Osteocyte (in vitro differentiated cells): ENCODE data around the gene WDR81. TPM values are rescaled to one million over a fixed set of nuclear protein-coding genes. Genes with fewer than 3 reads are reported as not detected.

ENCODE experiments used
- DNase-seq: peaks from one replicate; pipeline ENCODE4 v3.0.0; 2021; ENCODE audit warnings: mixed read lengths; ENCODE audit not compliant: unreplicated experiment; ENCODE audit errors: extremely low spot score
- H3K27ac Mint-ChIP-seq: one replicate; pipeline ENCODE4 v1.8.0; 2021; ENCODE audit warnings: mild to moderate bottlenecking, mixed read lengths; ENCODE audit not compliant: unreplicated experiment
- H3K27me3 Mint-ChIP-seq: one replicate; pipeline ENCODE4 v1.8.0; 2021; ENCODE audit warnings: mixed read lengths; ENCODE audit not compliant: unreplicated experiment
- H3K36me3 Mint-ChIP-seq: one replicate; pipeline ENCODE4 v1.8.0; 2021; ENCODE audit warnings: mixed read lengths; ENCODE audit not compliant: unreplicated experiment
- H3K4me1 Mint-ChIP-seq: one replicate; pipeline ENCODE4 v1.8.0; 2021; ENCODE audit warnings: mixed read lengths; ENCODE audit not compliant: unreplicated experiment
- H3K4me3 Mint-ChIP-seq: one replicate; pipeline ENCODE4 v1.8.0; 2021; ENCODE audit warnings: mild to moderate bottlenecking, moderate library complexity, mixed read lengths; ENCODE audit not compliant: unreplicated experiment
- H3K9me3 Mint-ChIP-seq: one replicate; pipeline ENCODE4 v1.8.0; 2021; ENCODE audit warnings: mixed read lengths; ENCODE audit not compliant: unreplicated experiment
- total RNA-seq: library from RNA; stranded (reverse); gene quantifications from 2 replicates; pipeline ENCODE4 v1.2.1, GENCODE V29; 2021
- TF ChIP-seq, protein P1 (sequence below): fragments of 200-600 bp; sonication (generic); IDR thresholded peaks from 2 replicates; pipeline ENCODE4 v1.5.0; 2021; ENCODE audit warnings: antibody characterized with exemption, mild to moderate bottlenecking, moderate library complexity

WDR81 gene
- total RNA-seq, 1 donor from 2014 or later: 33.3 TPM

DNA sequence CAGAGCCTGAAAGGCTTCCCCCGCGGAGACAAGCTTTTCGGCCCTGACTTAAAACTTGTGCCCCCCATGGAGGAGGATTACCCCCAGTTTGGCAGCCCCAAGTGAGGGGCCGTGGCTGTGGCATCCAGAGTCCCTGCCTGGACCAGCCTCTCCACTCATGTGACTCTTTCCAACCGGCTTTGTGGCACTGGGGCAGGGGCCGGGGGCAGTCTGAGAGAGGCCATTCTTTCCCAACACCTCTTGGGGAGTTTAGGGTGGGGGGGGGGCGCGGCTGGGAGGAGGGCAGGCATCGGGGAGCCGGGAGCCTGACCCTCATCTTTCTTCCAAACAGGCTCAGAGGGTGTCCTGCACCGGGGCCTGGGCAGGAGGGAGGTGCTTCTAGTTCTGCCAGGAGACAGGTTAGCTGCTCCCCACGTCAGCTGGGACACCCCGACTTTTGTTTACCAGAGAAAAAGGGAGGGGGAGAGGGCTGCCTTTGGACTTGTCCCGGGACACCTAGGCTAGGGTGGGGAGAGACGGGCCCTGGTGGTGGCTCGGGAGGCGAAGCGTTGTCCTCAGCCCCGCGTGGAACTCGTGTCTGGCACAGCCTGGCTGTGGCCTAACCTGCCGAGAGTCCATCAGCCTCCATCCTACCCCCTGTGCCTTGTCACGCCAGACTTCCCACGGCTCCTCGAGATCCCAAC is 30.1 kb downstream of the WDR81 start:
- H3K9me3 Mint-ChIP-seq: no peaks in the 10 kb centered on the region
- H3K27ac Mint-ChIP-seq: peak overlapping the region; percentile 18
- no peaks in the 10 kb centered on the region for H3K27me3 Mint-ChIP-seq
- peaks cover 36% of the 10 kb centered on the region for H3K4me1 Mint-ChIP-seq
- no peak overlapping the region for H3K4me3 Mint-ChIP-seq
- no peaks in the 10 kb centered on the region for H3K36me3 Mint-ChIP-seq
- DNase-seq: no peak
- TF ChIP-seq, protein P1, sequence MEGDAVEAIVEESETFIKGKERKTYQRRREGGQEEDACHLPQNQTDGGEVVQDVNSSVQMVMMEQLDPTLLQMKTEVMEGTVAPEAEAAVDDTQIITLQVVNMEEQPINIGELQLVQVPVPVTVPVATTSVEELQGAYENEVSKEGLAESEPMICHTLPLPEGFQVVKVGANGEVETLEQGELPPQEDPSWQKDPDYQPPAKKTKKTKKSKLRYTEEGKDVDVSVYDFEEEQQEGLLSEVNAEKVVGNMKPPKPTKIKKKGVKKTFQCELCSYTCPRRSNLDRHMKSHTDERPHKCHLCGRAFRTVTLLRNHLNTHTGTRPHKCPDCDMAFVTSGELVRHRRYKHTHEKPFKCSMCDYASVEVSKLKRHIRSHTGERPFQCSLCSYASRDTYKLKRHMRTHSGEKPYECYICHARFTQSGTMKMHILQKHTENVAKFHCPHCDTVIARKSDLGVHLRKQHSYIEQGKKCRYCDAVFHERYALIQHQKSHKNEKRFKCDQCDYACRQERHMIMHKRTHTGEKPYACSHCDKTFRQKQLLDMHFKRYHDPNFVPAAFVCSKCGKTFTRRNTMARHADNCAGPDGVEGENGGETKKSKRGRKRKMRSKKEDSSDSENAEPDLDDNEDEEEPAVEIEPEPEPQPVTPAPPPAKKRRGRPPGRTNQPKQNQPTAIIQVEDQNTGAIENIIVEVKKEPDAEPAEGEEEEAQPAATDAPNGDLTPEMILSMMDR: no peak

DNA sequence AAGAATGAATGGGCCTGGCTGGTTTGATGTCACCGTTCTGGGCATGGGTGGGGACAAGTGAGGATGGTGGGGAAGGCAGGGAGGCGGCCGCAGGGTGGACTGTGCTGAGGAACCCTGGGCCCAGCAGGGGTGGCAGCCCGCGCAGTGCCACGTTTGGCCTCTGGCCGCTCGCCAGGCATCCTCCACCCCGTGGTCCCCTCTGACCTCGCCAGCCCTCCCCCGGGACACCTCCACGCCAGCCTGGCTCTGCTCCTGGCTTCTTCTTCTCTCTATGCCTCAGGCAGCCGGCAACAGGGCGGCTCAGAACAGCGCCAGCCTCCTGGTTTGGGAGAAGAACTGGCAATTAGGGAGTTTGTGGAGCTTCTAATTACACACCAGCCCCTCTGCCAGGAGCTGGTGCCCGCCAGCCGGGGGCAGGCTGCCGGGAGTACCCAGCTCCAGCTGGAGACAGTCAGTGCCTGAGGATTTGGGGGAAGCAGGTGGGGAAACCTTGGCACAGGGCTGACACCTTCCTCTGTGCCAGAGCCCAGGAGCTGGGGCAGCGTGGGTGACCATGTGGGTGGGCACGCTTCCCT is 30.8 kb downstream of the WDR81 start:
- Mint-ChIP-seq H3K4me1 (peaks cover 36% of the 10 kb centered on the region), H3K27me3 (no peaks in the 10 kb centered on the region), H3K27ac (peak overlapping the region; percentile 38), H3K9me3 (no peaks in the 10 kb centered on the region), H3K4me3 (no peak overlapping the region), H3K36me3 (no peaks in the 10 kb centered on the region)
- TF ChIP-seq, protein P1: no peak
- DNase-seq: peak; percentile 85

GRCh38 chr17:1755827-1756262 is 31.3 kb downstream of the WDR81 start:
- Mint-ChIP-seq H3K27me3 (no peaks in the 10 kb centered on the region), H3K9me3 (no peaks in the 10 kb centered on the region), H3K36me3 (no peaks in the 10 kb centered on the region), H3K4me3 (no peak overlapping the region), H3K27ac (no peak overlapping the region), H3K4me1 (peaks cover 32% of the 10 kb centered on the region)
- TF ChIP-seq, protein P1: no peak
- no peak for DNase-seq

- Mint-ChIP-seq H3K4me1 (peaks cover 35% of the 10 kb centered on the region), H3K36me3 (no peaks in the 10 kb centered on the region), H3K27ac (no peak overlapping the region), H3K4me3 (no peak overlapping the region), H3K27me3 (no peaks in the 10 kb centered on the region), H3K9me3 (no peaks in the 10 kb centered on the region)
- TF ChIP-seq, protein P1: no peak
- DNase-seq: no peak
These were observed 34.3 kb downstream of the WDR81 start for GRCh38 chr17:1758807-1759206.

DNA sequence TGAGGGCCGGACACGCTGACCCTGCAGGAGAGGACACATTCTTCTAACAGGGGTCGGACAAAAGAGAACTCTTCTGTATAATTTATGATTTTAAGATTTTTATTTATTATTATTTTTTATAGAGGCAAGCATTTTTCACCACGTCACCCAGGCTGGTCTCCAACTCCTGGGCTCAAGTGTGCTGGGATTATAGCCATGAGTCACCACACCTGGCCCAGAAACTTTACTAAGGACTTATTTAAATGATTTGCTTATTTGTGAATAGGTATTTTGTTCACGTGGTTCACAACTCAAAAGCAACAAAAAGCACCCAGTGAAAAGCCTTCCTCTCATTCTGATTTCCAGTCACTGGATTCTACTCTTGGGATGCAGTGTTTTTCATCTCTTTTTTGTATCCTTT is 35.0 kb downstream of the WDR81 start:
- no peaks in the 10 kb centered on the region for H3K36me3 Mint-ChIP-seq

More for the DNA sequence above, 35.0 kb downstream of the WDR81 start:
- Mint-ChIP-seq H3K4me3 (no peak overlapping the region), H3K27me3 (no peaks in the 10 kb centered on the region), H3K4me1 (peaks cover 42% of the 10 kb centered on the region), H3K9me3 (no peaks in the 10 kb centered on the region), H3K27ac (no peak overlapping the region)
- DNase-seq: no peak
- TF ChIP-seq, protein P1: no peak
